Psoas muscle (tissue), 8 donors: ENCODE results near the gene NKPD1. TPM values are rescaled to one million over a fixed set of nuclear protein-coding genes. Genes with fewer than 3 reads are reported as not detected.
A peak's percentile ranks its signal among the peaks of the same experiment; 100 is the strongest.

Source experiments
- ATAC-seq, 4 donors: fragments of 200-7000 bp; cut with Tn5 transposase; one replicate each; pipeline ENCODE4 v1.9.1; 2020; ENCODE audit warnings: moderate library complexity in 3 of 4, mild to moderate bottlenecking in 2 of 4
- DNase-seq, 2 donors: peaks; one replicate each; pipeline ENCODE4 v3.0.0-alpha.2; 2020
- H3K27ac ChIP-seq: fragments of 200-600 bp; one replicate; pipeline ENCODE4 v1.8.0; 2022
- H3K27me3 ChIP-seq, 3 donors: fragments of 200-600 bp in 1 of 3; one replicate each; pipeline versions ENCODE4 v1.6.1 to v1.8.0; 2013 to 2022; ENCODE audit warnings: low read length in 2 of 3, mild to moderate bottlenecking in 2 of 3, moderate library complexity in 1 of 3; ENCODE audit not compliant: insufficient read depth in 3 of 3
- H3K36me3 ChIP-seq, 2 donors: fragments of 200-600 bp in 1 of 2; one replicate each; pipeline versions ENCODE4 v1.6.1 to v1.8.0; 2013 to 2022; ENCODE audit warnings: low read depth in 1 of 2, mild to moderate bottlenecking in 1 of 2, moderate library complexity in 1 of 2; ENCODE audit not compliant: insufficient read depth in 1 of 2
- H3K4me1 ChIP-seq: fragments of 200-600 bp; one replicate; pipeline ENCODE4 v1.8.0; 2022
- H3K4me3 ChIP-seq: fragments of 200-600 bp; one replicate; pipeline ENCODE4 v1.8.0; 2022; ENCODE audit warnings: mild to moderate bottlenecking
- H3K9me3 ChIP-seq: fragments of 200-600 bp; one replicate; pipeline ENCODE4 v1.8.0; 2022
- WGBS, 3 donors: extraction: QIAGEN DNeasy Blood & Tissue Kit; methylation state at CpG; one replicate each; pipeline versions ENCODE4 v1.1.6 to v1.1.7; 2013; 5-methylcytosine and 5-hydroxymethylcytosine counted together
- intact Hi-C, 2 donors: fragments of 100-400 bp; cut with DNase I; formaldehyde crosslinking; loops; one replicate each; pipeline versions ENCODE4 v1.11.0 to v1.14.2; 2022
- polyA plus RNA-seq, 3 donors: library from polyadenylated mRNA; stranded (reverse); fragments of 200-250 nt; gene quantifications; one replicate each; pipeline ENCODE4 v1.2.3, GENCODE V29; 2013
- total RNA-seq, 4 donors: library from RNA; stranded (reverse); fragmentation: NEBNext Ultra II Directional in 2 of 4; extraction: Animal tissue kit (Norgen Biotek cat#: 25700) in 2 of 4; gene quantifications; one replicate each; pipeline versions ENCODE4 v1.2.1 to v1.2.4, GENCODE V29; 2021 to 2023
- TF ChIP-seq, protein P1 (sequence below): fragments of 200-600 bp; IDR thresholded peaks from one replicate; pipeline ENCODE4 v1.8.0; 2022; ENCODE audit warnings: antibody characterized with exemption
- donor health status: healthy with polysubstance abuse.
- donor health status: DM: no; HTN: no; CAD: no; lungs with moderate emphysema.
- donor health status: Bipolar disorder and iron deficiency.
- donor health status: healthy.
- donor health status: DM: yes; HTN: yes; CAD: no.
- donor health status: DM: no; HTN: no; CAD: no.
- donor health status: DM: no; HTN: no; CAD: no.
- donor health status: DM: yes; HTN: yes; CAD: no.

NKPD1 gene
- total and polyA plus RNA-seq, 7 donors: 0.06 to 0.18 (median 0.08) TPM; not detected in 2

DNA sequence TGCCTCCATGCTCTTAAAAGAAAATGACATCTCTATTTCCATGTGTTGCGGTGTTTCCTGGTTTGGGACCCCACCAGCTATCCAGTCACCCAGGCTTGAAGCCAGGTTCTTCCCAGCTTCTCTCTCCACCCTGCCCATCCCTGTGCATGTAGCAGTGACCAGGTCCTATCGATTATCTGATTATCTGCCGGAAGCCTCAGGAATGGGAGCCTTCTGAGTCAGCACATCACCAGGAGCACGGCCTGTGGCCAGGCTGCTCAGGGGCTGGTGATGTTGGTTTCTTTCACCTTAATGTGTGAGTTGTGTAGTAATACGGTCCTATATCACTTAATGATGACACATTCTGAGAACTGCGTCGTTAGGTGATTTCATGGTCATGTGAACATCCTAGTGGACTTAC is 34.1 kb downstream of the NKPD1 start:
- intact Hi-C loops: loop anchor here (5.0 to 10.0 kb wide), 2 partner anchors 34 to 112 kb away; partner anchors contain the start of gene PPP1R37 (in 1 of the 2)
- H3K27me3 ChIP-seq: no peaks in the 10 kb centered on the region
- WGBS, 3 donors: 90 to 95% (median 92%) methylated on average over 7 of the region's 7 CpGs

GRCh38 chr19:45125975-45126493 is 34.7 kb downstream of the NKPD1 start:
- ATAC-seq: peak; percentile 81 to 90 (median 88)

More for the DNA sequence above, 34.1 kb downstream of the NKPD1 start:
- no peaks in the 10 kb centered on the region for H3K9me3 ChIP-seq
- H3K27ac ChIP-seq: no peak overlapping the region
- no peak overlapping the region for H3K4me3 ChIP-seq
- TF ChIP-seq, protein P1, sequence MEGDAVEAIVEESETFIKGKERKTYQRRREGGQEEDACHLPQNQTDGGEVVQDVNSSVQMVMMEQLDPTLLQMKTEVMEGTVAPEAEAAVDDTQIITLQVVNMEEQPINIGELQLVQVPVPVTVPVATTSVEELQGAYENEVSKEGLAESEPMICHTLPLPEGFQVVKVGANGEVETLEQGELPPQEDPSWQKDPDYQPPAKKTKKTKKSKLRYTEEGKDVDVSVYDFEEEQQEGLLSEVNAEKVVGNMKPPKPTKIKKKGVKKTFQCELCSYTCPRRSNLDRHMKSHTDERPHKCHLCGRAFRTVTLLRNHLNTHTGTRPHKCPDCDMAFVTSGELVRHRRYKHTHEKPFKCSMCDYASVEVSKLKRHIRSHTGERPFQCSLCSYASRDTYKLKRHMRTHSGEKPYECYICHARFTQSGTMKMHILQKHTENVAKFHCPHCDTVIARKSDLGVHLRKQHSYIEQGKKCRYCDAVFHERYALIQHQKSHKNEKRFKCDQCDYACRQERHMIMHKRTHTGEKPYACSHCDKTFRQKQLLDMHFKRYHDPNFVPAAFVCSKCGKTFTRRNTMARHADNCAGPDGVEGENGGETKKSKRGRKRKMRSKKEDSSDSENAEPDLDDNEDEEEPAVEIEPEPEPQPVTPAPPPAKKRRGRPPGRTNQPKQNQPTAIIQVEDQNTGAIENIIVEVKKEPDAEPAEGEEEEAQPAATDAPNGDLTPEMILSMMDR: no peak
- ATAC-seq: no peak
- H3K36me3 ChIP-seq: no peaks in the 10 kb centered on the region
- no peak for DNase-seq
- H3K4me1 ChIP-seq: peaks cover 4% of the 10 kb centered on the region

GRCh38 chr19:45125360-45125759 is 35.4 kb downstream of the NKPD1 start:
- H3K27me3 ChIP-seq: no peaks in the 10 kb centered on the region
- H3K27ac ChIP-seq: no peak overlapping the region
- DNase-seq (no peak), ATAC-seq (no peak)
- H3K36me3 ChIP-seq: no peaks in the 10 kb centered on the region
- H3K4me1 ChIP-seq: peaks cover 4% of the 10 kb centered on the region
- 91 to 93% (median 92%) methylated on average over 9 of the region's 9 CpGs for WGBS, 3 donors
- H3K9me3 ChIP-seq: no peaks in the 10 kb centered on the region
- intact Hi-C loops: loop anchor here (5.0 to 10.0 kb wide), 2 partner anchors 33 to 111 kb away; partner anchors contain the start of gene PPP1R37 (in 1 of the 2)
- TF ChIP-seq, protein P1: no peak
- no peak overlapping the region for H3K4me3 ChIP-seq

More at GRCh38 chr19:45125975-45126493, 34.7 kb downstream of the NKPD1 start:
- Histone ChIP-seq H3K9me3 (no peaks in the 10 kb centered on the region), H3K36me3 (no peaks in the 10 kb centered on the region), H3K4me3 (no peak overlapping the region), H3K27me3 (no peaks in the 10 kb centered on the region), H3K4me1 (peaks cover 4% of the 10 kb centered on the region), H3K27ac (no peak overlapping the region)
- intact Hi-C loops: loop anchor here (5.0 to 10.0 kb wide), 2 partner anchors 34 to 111 kb away; partner anchors contain the start of gene PPP1R37 (in 1 of the 2)
- peak; percentile 65 to 78 for DNase-seq
- TF ChIP-seq, protein P1: peak; percentile 69
- WGBS, 3 donors: 56 to 60% (median 59%) methylated on average over 12 of the region's 12 CpGs

DNA sequence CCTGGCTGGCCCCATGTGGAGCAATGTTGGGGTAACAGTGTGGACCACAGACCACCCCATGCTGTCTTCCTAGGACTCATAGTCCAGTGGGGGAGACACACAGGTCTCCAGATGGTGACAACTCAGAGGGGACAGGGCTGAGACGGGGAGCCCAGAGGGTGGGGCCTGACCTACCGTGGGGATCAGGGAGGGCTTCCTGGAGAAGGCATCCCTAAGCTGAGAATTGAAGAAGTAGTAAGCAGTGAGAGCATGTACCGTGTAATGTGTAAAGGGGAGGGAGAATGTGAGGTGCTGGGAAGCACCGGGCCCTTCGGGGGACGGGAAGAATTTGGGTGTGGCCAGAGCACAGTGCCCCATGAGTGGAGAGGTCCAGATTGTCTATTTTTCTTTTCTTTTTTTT is 36.8 kb downstream of the NKPD1 start:
- DNase-seq (no peak), ATAC-seq (no peak)
- no peak overlapping the region for H3K27ac ChIP-seq
- intact Hi-C loops: loop anchor here in 1 of 2 donors (10.0 kb wide), 1 partner anchor 109 kb away; no protein-coding TSS in a partner anchor
- no peaks in the 10 kb centered on the region for H3K36me3 ChIP-seq
- H3K9me3 ChIP-seq: no peaks in the 10 kb centered on the region
- 83 to 84% (median 84%) methylated on average over 6 of the region's 6 CpGs for WGBS, 3 donors
- TF ChIP-seq, protein P1: no peak
- H3K4me3 ChIP-seq: no peak overlapping the region
- H3K4me1 ChIP-seq: peaks cover 11% of the 10 kb centered on the region
- no peaks in the 10 kb centered on the region for H3K27me3 ChIP-seq
